GM04504 (cell line): ENCODE measurements around the gene RBM4B.
"Not testable (repeated sequence)": the region's sequence is repeated elsewhere in the genome, so short reads cannot be mapped to it uniquely, and the experiment has no call there.

Source experiments
- DNase-seq: peaks from one replicate; pipeline ENCODE4 v3.0.0-alpha.2; 2012; ENCODE audit warnings: low read depth

The RBM4B gene

GRCh38 chr11:66641834-66642233, 35.9 kb downstream of the RBM4B start:
- no peak for DNase-seq

DNA sequence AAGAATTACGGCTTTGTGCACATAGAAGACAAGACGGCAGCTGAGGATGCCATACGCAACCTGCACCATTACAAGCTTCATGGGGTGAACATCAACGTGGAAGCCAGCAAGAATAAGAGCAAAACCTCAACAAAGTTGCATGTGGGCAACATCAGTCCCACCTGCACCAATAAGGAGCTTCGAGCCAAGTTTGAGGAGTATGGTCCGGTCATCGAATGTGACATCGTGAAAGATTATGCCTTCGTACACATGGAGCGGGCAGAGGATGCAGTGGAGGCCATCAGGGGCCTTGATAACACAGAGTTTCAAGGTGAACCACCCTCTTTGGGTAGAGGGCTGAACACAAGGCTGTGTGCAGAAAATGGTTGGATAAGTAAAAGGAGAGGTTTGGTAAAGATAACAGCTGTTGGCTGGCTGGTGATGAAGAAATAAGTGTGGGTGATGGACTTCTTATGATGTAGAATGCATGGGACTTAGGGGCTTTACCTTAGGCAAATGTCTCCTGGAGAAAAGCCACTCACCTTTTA, 37.8 kb downstream of the RBM4B start:
- DNase-seq = not testable (repeated sequence)

DNA sequence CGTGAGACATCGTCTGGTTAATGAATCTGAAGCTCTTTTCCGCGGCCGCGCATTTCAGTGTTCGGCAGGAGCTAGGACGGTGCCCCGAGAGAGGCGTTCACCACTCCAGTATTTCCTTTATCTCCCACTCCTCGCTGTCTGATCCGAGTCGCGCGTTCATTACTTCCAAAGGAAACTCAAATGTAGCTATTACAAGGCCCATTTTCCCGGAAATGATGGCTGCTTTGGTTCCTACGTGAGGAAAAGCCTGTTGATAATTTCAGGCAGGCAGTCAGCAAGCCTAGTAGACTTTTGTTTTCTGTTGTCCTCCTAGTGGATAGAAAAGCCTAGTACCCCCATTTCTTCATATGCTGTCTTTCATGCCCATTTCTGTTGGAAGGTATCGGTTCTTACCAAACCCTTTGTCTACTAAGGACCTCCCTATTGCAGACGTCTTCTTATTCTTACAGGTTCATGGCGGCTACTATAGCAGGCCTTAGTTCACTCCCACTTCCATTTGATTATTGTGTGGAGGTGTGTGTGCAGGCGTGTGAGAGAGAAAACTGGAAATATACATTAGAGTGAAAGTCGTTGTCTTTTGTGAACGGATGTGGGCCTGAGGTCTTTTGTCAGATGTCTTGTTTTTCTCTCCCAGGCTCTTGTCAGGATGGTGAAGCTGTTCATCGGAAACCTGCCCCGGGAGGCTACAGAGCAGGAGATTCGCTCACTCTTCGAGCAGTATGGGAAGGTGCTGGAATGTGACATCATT, 38.4 kb downstream of the RBM4B start:
- DNase-seq = no peak

- peak; percentile 100 for DNase-seq
These were observed 39.3 kb downstream of the RBM4B start, which contains the start of gene RBM4 for GRCh38 chr11:66638177-66639065. TSS of gene RBM4 (plus strand) at chr11:66638703. CDS start at chr11:66639712, 1,009 bp downstream.

- no peak for DNase-seq
These were observed 40.0 kb downstream of the RBM4B start for GRCh38 chr11:66637557-66638176.

DNA sequence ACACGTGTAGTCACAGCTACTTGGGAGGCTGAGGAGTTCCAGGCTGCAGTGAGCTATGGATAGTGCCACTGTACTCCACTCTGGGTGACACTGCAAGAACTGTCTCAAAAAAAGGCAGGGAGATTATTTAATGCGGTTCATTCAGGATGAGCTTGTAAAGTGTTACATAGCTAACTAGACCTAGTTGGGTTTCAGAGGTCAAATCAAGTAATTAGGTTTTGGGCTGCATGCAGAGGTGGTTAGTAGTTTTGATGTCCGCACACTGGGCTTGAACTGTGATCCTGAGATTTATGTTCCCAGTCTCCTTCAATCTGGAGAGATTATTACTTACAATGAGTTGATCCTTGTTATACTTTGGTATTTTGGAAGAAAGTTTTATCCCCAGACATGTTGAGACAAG, 41.3 kb downstream of the RBM4B start:
- no peak for DNase-seq

DNA sequence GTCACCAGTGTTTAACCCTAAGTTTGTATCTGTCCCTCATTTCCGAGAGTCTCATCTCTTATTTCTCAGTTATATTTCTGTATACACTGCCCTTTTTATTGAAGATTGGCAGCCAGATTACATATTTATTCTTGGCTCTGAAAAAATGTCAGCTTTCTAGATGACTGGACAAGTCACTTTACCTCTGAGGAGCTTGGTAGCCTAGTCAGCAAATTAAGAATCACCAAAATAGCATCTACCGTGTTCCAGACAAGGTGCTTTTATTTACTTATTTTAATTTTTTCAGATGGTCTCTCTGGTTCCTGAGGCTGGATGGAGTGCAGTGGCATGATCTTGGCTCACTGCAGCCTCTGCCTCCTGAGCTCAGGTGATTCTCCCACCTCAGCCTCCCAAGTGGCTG, 44.7 kb downstream of the RBM4B start:
- DNase-seq = no peak

DNA sequence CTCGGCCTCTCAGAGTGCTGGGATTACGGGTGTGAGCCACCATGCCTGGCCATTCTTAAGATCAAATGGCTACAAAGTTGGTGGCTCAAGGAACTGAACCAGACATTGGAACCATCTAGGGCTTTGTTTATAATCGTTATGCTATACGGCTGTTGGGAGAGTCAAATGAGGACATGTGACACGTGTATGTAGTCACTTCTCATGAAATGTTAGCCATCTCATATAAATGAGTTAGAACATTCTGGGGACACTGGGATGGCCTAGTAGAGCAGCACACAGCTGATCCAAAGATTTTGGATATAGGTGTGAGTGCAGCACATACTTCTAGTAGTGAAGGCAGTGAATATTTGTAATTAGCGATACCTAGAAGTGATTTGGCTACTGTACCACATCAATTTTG, 45.8 kb downstream of the RBM4B start:
- DNase-seq = no peak

DNA sequence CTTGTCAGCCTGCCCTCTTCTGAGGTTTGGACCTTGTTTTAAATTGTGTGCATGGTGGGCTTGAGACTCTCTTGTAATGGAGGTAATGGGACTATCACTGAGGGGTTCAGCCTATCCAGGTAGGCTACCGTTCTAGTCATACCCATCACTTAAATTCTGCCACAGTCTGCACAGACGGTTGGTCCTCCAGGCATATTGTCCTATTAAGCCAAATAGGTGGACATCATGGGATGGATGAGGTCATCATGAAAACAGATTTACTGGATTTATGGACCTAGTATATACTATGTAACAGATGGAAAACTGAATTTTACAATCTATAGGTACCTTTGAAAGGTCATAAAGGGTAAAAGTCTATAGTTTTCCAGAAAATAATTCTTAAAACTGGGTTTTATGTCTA, 48.3 kb downstream of the RBM4B start:
- no peak for DNase-seq

DNA sequence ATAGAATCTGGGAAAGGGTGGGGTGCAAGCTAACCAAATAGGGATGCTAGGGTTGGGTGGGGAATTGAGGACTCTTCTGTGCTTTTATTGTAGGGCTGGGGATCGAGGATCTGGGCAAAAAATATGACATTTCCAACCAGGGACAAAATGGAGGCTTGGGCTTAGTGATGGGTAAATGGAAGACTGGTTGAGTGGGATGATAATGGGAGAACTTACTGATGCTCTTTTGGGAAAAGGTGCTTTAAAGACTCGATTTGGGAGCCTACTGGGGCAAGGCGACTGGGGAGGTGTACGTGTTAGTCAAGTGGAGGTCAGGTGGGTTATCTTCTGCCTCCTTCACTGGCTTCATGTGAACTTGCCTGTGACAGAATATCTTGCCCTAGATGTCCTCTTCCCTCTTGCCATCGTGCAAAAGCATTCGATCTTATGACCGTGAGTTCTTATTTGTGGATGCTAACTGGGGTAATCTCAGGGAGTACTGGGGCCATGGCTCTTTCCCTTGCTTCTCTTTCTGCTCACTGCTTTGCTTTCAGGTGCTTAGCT, 49.6 kb downstream of the RBM4B start:
- no peak for DNase-seq

GRCh38 chr11:66626926-66627325, 50.8 kb downstream of the RBM4B start:
- no peak for DNase-seq

- DNase-seq = no peak
These were observed 51.3 kb downstream of the RBM4B start for GRCh38 chr11:66626382-66626781.

- DNase-seq = no peak
These were observed 51.9 kb downstream of the RBM4B start for GRCh38 chr11:66625752-66626149.

- DNase-seq = no peak
These were observed 52.5 kb downstream of the RBM4B start for GRCh38 chr11:66625041-66625751.

DNA sequence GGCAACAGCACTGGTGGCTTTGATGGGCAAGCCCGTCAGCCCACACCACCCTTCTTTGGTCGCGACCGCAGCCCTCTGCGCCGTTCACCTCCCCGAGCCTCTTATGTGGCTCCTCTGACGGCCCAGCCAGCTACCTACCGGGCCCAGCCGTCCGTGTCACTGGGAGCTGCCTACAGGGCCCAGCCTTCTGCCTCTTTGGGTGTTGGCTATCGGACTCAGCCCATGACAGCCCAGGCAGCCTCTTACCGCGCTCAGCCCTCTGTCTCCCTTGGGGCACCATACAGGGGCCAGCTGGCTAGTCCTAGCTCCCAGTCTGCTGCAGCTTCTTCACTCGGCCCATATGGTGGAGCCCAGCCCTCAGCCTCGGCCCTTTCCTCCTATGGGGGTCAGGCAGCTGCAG, 53.2 kb downstream of the RBM4B start:
- no peak for DNase-seq

GRCh38 chr11:66619080-66619554, 58.6 kb downstream of the RBM4B start:
- DNase-seq = peak; percentile 41

GRCh38 chr11:66617155-66617834, 60.4 kb downstream of the RBM4B start:
- DNase-seq = peak; percentile 25

GRCh38 chr11:66616379-66617154, 61.1 kb downstream of the RBM4B start, which contains the start of gene RBM14:
TSS of gene RBM14 (plus strand) at chr11:66616630. CDS start at chr11:66616721, 91 bp downstream.
- DNase-seq = peak; percentile 99
